Measurements from ENCODE around the gene CNN3.

DNA sequence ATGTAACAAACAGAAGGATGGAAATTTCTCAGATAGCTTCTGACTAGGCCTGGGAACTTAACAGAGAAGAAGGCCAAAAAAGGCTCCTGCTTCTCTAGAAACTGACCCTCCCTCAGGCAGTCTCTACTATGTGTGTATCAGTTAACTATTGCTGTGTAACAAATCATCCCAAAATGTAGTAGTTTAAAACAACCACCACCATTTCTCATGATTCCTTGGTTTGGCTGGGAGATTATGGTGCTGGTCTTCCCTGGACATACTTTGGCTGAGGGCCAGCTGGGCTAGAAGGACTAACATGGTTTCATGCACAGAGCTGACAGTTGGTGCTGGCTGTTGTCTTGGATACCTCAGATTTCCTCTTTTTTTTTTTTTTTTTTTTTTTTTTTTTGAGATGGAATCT lies 26.2 kb upstream of the CNN3 start:
- no peak for TF ChIP-seq CTCF (IDR thresholded peaks at IDR 0.05 in 4 of 5, conservative IDR thresholded peaks at IDR 0.05 in 1 of 5)
- no peak for TF ChIP-seq POLR2A (IDR thresholded peaks at IDR 0.05)
